IPS-20b (cell line): Measurements from ENCODE around the gene ZBTB20.

Source experiments
- H3K27ac ChIP-seq: one replicate; pipeline ENCODE4 v1.5.1; 2013; ENCODE audit warnings: low read length
- H3K27me3 ChIP-seq: 2 replicates; pipeline ENCODE4 v1.6.1; 2013; ENCODE audit warnings: mild to moderate bottlenecking, low read length, inconsistent platforms; ENCODE audit not compliant: insufficient read depth
- H3K36me3 ChIP-seq: 2 replicates; pipeline ENCODE4 v1.6.1; 2013; ENCODE audit warnings: low read depth, mild to moderate bottlenecking, inconsistent platforms, low read length, moderate library complexity; ENCODE audit not compliant: insufficient read depth
- H3K4me1 ChIP-seq: 2 replicates; pipeline ENCODE4 v1.6.1; 2013; ENCODE audit warnings: mild to moderate bottlenecking, control low read depth, inconsistent platforms, low read length, moderate library complexity; ENCODE audit not compliant: insufficient read depth
- H3K4me3 ChIP-seq: 2 replicates; pipeline ENCODE4 v1.5.1; 2013; ENCODE audit warnings: mild to moderate bottlenecking, low read length, inconsistent platforms
- H3K9ac ChIP-seq: 2 replicates; pipeline ENCODE4 v1.6.1; 2013; ENCODE audit warnings: low read depth, mild to moderate bottlenecking, inconsistent platforms, low read length, moderate library complexity
- H3K9me3 ChIP-seq: 2 replicates; pipeline ENCODE4 v1.6.1; 2013; ENCODE audit warnings: mild to moderate bottlenecking, low read depth, low read length, inconsistent platforms; ENCODE audit not compliant: insufficient read depth

The ZBTB20 gene

GRCh38 chr3:114328345-114328744 lies 818.7 kb downstream of the ZBTB20 start:
- Histone ChIP-seq H3K36me3 (no peaks in the 10 kb centered on the region), H3K27me3 (no peaks in the 10 kb centered on the region), H3K4me3 (no peak overlapping the region), H3K4me1 (peaks cover 21% of the 10 kb centered on the region; the same call in 1 of the 2 replicates), H3K9ac (no peak overlapping the region), H3K9me3 (no peaks in the 10 kb centered on the region), H3K27ac (no peak overlapping the region)

GRCh38 chr3:114327665-114328064 lies 819.4 kb downstream of the ZBTB20 start:
- H3K4me3 ChIP-seq, result no peak overlapping the region
- no peak overlapping the region for H3K9ac ChIP-seq
- peaks cover 14% of the 10 kb centered on the region; the same call in 1 of the 2 replicates for H3K4me1 ChIP-seq

GRCh38 chr3:114323546-114324254 lies 823.4 kb downstream of the ZBTB20 start:
- H3K4me3 ChIP-seq, result no peak overlapping the region
- H3K9me3 ChIP-seq, result no peaks in the 10 kb centered on the region
- H3K9ac ChIP-seq, result no peak overlapping the region
- H3K27me3 ChIP-seq, result no peaks in the 10 kb centered on the region
- H3K4me1 ChIP-seq, result peaks cover 22% of the 10 kb centered on the region
- H3K27ac ChIP-seq, result no peak overlapping the region
- no peaks in the 10 kb centered on the region for H3K36me3 ChIP-seq

More at GRCh38 chr3:114327665-114328064, 819.4 kb downstream of the ZBTB20 start:
- Histone ChIP-seq H3K27me3 (no peaks in the 10 kb centered on the region), H3K9me3 (no peaks in the 10 kb centered on the region), H3K36me3 (no peaks in the 10 kb centered on the region), H3K27ac (no peak overlapping the region)

- Histone ChIP-seq H3K9ac (no peak overlapping the region), H3K27me3 (no peaks in the 10 kb centered on the region), H3K9me3 (no peaks in the 10 kb centered on the region), H3K27ac (no peak overlapping the region), H3K4me3 (no peak overlapping the region), H3K36me3 (no peaks in the 10 kb centered on the region), H3K4me1 (peaks cover 26% of the 10 kb centered on the region)
These were observed 826.8 kb downstream of the ZBTB20 start for GRCh38 chr3:114320246-114320645.

- no peak overlapping the region for H3K9ac ChIP-seq
- H3K36me3 ChIP-seq, result no peaks in the 10 kb centered on the region
- peak overlapping the region; percentile 30; the same call in 1 of the 2 replicates for H3K4me3 ChIP-seq
- peaks cover 22% of the 10 kb centered on the region for H3K4me1 ChIP-seq
- H3K9me3 ChIP-seq, result no peaks in the 10 kb centered on the region
- no peak overlapping the region for H3K27ac ChIP-seq
- H3K27me3 ChIP-seq, result no peaks in the 10 kb centered on the region
These were observed 827.6 kb downstream of the ZBTB20 start for GRCh38 chr3:114319453-114319852.

- Histone ChIP-seq H3K4me1 (peaks cover 14% of the 10 kb centered on the region), H3K9ac (no peak overlapping the region), H3K36me3 (no peaks in the 10 kb centered on the region), H3K27ac (no peak overlapping the region), H3K9me3 (no peaks in the 10 kb centered on the region), H3K4me3 (no peak overlapping the region), H3K27me3 (no peaks in the 10 kb centered on the region)
These were observed 828.8 kb downstream of the ZBTB20 start for GRCh38 chr3:114318295-114318694.

GRCh38 chr3:114314282-114314681 lies 832.8 kb downstream of the ZBTB20 start:
- H3K27ac ChIP-seq, result no peak overlapping the region

GRCh38 chr3:114313426-114313825 lies 833.7 kb downstream of the ZBTB20 start:
- H3K9me3 ChIP-seq, result no peaks in the 10 kb centered on the region
- H3K27me3 ChIP-seq, result no peaks in the 10 kb centered on the region
- peaks cover 3% of the 10 kb centered on the region for H3K4me1 ChIP-seq

More at GRCh38 chr3:114314282-114314681, 832.8 kb downstream of the ZBTB20 start:
- Histone ChIP-seq H3K4me3 (no peak overlapping the region), H3K9me3 (no peaks in the 10 kb centered on the region), H3K36me3 (no peaks in the 10 kb centered on the region), H3K4me1 (peaks cover 11% of the 10 kb centered on the region), H3K9ac (no peak overlapping the region), H3K27me3 (no peaks in the 10 kb centered on the region)

GRCh38 chr3:114310695-114311094 lies 836.4 kb downstream of the ZBTB20 start:
- Histone ChIP-seq H3K9ac (no peak overlapping the region), H3K9me3 (no peaks in the 10 kb centered on the region), H3K27ac (no peak overlapping the region)

More at GRCh38 chr3:114313426-114313825, 833.7 kb downstream of the ZBTB20 start:
- Histone ChIP-seq H3K9ac (no peak overlapping the region), H3K27ac (no peak overlapping the region), H3K36me3 (no peaks in the 10 kb centered on the region), H3K4me3 (no peak overlapping the region)

GRCh38 chr3:114308830-114309229 lies 838.3 kb downstream of the ZBTB20 start:
- no peak overlapping the region for H3K27ac ChIP-seq
- no peak overlapping the region for H3K9ac ChIP-seq
- H3K27me3 ChIP-seq, result no peaks in the 10 kb centered on the region
- H3K9me3 ChIP-seq, result no peaks in the 10 kb centered on the region
- H3K4me3 ChIP-seq, result no peak overlapping the region
- H3K4me1 ChIP-seq, result no peaks in the 10 kb centered on the region
- H3K36me3 ChIP-seq, result no peaks in the 10 kb centered on the region

More at GRCh38 chr3:114310695-114311094, 836.4 kb downstream of the ZBTB20 start:
- H3K4me3 ChIP-seq, result no peak overlapping the region
- H3K36me3 ChIP-seq, result no peaks in the 10 kb centered on the region
- no peaks in the 10 kb centered on the region for H3K27me3 ChIP-seq
- H3K4me1 ChIP-seq, result no peaks in the 10 kb centered on the region

GRCh38 chr3:114308377-114308776 lies 838.7 kb downstream of the ZBTB20 start:
- H3K27me3 ChIP-seq, result no peaks in the 10 kb centered on the region
- no peak overlapping the region for H3K9ac ChIP-seq
- no peak overlapping the region for H3K27ac ChIP-seq
- H3K36me3 ChIP-seq, result no peaks in the 10 kb centered on the region
- no peaks in the 10 kb centered on the region for H3K4me1 ChIP-seq
- H3K9me3 ChIP-seq, result no peaks in the 10 kb centered on the region
- H3K4me3 ChIP-seq, result no peak overlapping the region

GRCh38 chr3:114307832-114308231 lies 839.3 kb downstream of the ZBTB20 start:
- Histone ChIP-seq H3K36me3 (no peaks in the 10 kb centered on the region), H3K4me1 (no peaks in the 10 kb centered on the region), H3K27me3 (no peaks in the 10 kb centered on the region), H3K9ac (no peak overlapping the region), H3K9me3 (no peaks in the 10 kb centered on the region), H3K4me3 (no peak overlapping the region), H3K27ac (no peak overlapping the region)
